ENCODE measurements around the gene LYRM4.

Gene LYRM4

DNA sequence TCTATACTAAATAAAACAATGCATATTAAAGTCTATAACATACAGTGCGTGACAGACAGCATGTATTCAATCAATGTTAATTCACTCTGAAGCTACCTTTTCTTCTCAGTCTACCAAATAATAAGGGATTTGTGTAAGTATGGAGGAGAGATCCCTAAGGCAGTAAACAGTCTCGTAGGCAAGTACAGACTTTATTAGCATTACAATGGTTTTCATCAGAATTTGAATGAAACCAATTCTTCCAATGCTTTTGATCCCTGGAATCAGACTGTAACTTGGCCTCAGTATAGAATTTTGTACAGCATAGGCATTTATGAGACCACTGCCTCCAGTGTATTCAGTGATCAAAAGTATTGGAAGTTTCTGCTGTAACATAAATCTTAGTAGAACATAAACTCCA is 19.5 kb downstream of the LYRM4 start:
- no peak for DNase-seq

DNA sequence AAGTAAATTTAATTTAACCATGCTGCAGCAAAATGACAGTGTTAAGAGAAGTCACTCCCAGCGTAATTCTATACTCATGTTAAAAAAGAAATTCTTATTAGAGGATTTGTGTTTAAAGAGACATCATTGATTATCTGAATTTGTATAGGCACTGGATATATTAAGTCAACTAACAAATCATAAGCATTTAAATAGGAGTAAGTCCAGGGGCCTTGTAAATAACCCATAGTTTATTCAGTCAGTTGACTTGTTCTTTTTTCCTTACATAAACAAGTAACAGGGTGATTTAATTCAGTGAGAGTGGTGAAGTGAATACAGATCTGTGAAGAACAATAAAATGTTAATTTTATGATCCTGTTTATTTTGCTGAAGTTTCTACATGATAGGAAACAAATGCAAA is 22.4 kb downstream of the LYRM4 start:
- no peak for DNase-seq

DNA sequence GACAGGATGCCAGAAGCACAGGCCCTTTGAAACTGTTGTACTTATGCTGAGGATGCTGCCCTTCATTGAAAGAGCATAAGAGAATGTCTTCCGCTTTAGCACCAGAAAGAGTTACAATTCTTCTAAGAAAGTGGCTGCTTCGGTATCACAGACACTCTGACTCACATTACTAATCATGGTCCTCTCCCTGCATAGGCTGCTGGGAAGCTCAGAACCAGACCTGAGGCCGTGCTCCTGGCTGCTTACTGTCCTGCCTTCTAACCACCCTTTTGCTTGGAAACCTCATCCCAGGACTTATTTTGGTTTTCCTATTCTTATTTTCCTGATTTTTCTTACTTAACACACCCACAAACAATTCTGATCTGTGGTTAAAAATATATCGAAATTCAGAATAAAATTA is 22.9 kb downstream of the LYRM4 start:
- no peak for DNase-seq

GRCh38 chr6:5235830-5236229 is 24.9 kb downstream of the LYRM4 start:
- DNase-seq, result no peak

DNA sequence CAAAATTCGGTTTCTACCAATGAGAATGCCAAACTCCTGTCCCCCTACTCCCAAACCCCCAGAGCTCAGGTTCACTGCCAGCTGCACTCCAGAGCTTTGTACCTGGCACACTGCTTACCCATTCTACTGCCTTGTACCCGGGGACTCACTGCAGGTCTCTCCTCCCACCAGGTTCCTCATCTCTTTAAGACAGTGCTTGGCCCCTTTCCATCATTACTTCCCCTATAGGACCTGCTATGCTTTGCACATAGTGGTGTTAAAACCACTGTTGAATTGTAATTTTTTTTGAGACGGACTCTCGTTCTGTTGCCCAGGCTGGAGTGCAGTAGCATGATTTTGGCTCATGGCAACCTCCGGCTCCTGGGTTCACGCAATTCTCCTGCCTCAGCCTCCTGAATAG is 25.9 kb downstream of the LYRM4 start:
- no peak for DNase-seq

DNA sequence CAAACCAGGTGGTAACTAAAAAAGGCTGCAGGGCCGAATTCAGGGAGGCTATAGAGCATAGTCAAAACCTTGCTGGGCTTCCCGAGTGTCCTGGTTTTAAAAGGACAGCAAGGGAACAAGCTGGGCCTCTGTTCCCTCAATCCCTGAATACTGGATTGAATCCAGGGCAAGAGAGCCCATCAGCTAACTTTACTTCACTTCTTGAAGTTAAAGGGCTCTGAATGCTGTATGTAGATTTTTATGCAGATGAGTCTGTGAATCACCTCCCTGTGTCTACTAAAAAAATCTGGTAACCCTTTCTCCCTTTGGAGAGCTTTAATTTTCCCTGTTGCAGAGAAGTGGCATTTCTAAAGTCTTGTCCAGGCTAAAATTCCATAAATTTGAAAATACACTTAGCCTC is 29.5 kb downstream of the LYRM4 start:
- DNase-seq, result no peak

DNA sequence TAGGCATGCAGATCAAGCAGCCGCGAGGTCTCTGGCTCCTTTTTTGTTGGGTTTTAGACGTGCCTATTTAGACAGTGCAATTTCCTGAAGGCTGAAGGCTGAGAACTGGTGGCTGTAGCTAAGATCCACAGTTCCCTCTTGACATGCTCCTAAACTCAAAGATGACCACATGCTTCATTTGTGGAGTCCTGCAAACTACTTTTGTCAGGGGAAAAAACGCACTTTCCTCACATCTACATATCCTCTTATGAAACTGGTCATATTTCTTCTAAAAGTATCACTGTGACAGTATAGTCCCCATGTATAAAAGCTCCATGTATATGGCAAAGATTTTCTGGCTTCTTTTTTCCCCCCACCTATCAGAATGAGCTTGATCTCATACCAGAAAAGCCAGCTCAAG is 30.7 kb downstream of the LYRM4 start:
- no peak for DNase-seq

GRCh38 chr6:5229356-5229755 is 31.4 kb downstream of the LYRM4 start:
- no peak for DNase-seq

DNA sequence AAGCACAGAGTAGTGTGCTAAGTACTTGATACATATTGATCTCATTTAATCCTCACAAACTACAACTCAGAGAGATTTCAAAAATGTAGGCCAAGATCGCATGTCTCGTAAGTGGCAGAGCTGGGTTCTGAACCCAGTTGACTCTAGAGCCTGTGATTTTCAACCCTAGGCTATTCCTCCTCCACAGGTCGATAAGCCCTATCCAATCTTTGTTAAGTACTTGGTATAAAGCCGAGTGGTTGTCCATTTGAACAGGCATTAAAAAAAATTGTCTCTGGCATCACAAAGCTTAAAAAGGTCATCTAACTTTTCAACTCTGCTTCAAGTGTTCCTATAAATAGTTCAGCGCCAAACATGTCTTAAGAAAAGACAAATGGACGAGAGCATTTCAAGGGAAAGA is 37.4 kb downstream of the LYRM4 start:
- DNase-seq, result no peak

DNA sequence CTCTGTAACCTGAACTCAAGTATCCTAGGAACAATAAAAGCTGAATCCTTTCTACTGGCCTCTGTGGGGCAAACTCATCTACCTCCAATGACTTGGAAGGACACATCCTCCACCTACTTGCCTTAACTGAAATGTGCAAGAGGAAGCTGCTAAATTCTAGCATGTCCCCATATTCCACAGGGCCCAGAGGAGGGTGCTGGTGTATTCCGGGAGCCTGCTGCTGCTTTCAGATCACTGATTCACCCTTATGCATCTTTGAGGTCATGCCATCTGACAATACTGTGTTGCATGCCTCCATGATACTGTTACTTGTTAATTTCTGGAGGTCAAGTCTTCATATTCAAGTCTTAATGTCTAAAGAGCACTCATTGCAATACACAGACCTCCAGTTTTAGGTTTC is 40.3 kb downstream of the LYRM4 start:
- DNase-seq, result no peak

DNA sequence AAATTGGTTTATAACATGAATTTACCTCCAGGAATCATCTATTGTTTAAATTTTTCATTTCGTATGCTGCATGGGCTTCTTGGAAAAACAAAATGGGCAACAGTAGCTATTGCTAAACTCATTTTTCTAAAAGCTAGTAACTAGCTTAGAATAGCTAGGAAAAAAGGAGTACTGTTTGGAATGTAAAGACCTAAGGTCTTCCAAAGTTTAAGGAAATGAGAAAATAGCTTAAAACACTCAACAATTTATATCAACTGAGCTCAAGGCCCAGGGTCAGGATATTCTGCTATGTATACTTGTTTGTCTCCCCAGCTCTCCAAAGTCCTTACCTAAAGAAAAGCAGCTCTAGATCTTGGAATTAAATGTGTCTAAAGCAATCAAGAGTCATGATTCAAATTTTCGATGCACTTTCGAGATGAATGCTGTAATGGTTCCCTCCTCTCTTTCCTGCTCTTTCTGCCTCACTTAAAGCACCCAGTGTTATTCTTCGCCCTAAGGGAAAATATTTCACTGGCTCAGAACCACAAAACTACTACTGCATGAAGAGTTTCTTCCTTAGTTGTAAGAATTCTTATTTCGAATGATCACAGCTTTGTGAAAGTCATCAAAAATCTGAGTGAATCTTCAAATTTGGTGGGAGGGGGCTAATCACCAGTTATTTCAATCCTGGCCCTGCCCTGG is 41.6 kb downstream of the LYRM4 start:
- no peak for DNase-seq

GRCh38 chr6:5217356-5217755 is 43.4 kb downstream of the LYRM4 start:
- no peak for DNase-seq

DNA sequence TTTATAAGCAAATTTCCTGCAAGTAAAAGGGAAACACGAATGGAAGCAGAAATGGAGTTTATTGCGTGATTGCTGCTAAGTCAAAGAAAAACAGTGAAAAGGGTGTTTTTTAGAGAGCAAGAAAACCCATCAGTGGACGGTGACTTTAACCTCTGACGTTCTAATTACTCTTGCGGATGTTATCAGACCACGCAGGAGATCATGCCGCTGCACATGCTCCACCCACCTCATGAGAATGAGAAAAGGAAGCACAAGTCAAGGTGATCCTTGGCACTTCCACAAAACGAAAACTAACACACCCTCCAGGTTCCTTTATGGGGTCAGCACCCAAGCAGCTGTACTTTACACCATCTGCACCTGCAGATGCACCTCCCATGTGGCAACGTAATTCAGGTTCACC is 45.0 kb downstream of the LYRM4 start:
- DNase-seq, result no peak

DNA sequence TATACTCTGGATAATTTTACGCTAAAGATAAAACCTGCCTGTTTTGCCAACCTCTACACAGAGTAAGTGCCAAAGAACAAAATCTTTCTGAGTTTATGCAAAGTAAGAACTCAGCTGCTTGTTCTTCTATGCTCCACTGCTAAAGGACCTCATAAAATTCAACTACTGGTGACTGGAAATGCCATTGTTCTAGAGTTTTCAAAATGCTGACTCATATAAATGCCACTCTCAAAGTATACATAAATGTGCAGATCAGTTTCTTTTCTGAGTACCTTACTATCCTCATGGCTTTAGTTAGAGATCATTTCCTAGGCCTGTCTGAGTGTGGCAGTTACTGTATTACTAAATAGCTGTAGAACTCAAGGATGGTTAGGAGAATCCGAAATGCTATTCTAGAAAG is 45.6 kb downstream of the LYRM4 start:
- DNase-seq, result no peak

GRCh38 chr6:5214570-5215052 is 46.1 kb downstream of the LYRM4 start:
- no peak for DNase-seq

- DNase-seq, result no peak
These were observed 46.9 kb downstream of the LYRM4 start for GRCh38 chr6:5213836-5214235.

- no peak for DNase-seq
These were observed 49.3 kb downstream of the LYRM4 start for GRCh38 chr6:5211492-5211891.

DNA sequence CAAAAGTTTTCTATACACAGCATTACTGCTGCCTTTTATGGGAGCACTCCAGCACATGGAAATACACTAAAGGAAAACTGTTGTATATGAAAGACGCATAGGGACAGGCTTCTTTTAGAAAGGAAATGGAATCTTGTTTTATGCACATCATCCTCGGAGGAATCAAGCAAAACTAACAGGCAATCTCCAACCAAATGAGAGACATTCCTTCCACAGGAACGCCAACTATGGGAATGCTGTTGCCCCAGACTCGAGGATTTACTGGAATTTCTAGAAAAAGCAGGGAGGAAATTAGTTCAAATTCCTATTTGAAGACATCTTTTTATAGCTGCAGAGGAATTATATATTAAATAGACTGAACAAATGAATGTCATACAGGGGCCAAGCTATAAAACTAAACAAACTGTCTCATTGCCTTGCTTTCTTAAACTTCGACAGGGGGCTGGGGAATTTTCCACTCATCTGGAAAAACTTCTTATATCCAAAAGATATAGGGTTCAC is 52.2 kb downstream of the LYRM4 start:
- no peak for DNase-seq

GRCh38 chr6:5208057-5208456 is 52.7 kb downstream of the LYRM4 start:
- no peak for DNase-seq

DNA sequence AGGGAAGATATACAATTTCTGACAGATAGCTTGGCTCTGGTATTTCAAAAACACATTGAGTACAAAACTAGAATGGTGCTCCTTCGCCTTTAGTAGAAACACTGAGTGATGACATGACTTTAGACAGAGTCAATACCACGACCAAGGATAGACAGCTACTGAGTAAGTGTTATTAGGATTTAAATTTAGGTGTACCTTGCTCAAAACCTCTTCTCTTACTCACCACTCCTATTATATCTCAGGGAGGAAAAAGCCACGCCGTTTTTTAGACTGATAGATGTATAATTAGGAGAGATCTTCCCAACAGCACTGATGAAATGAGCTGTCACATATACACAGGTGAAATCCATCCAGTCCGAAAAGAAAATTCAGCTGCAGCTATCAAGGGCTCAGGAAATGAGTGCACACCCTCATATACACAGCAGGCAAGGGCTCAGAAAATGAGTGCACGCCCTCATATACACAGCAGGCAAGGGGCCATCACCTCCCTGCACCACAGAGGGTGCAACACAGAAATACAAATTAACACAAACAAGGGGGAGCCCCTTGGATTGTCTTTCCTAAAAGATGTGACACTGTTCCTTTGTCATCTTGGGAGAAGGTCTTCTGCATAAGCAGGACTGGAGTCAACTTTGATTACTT is 53.7 kb downstream of the LYRM4 start:
- no peak for DNase-seq

GRCh38 chr6:5205877-5206850 is 54.6 kb downstream of the LYRM4 start:
- DNase-seq, result no peak

GRCh38 chr6:5205035-5205507 is 55.7 kb downstream of the LYRM4 start:
- no peak for DNase-seq

GRCh38 chr6:5204376-5204775 is 56.4 kb downstream of the LYRM4 start:
- no peak for DNase-seq

Measured in activated T-cell treated with anti-CD3 and anti-CD28 coated beads for 4 hours (primary cell).